ENCODE data around the gene RHOT2. TPM values are rescaled to one million over a fixed set of nuclear protein-coding genes. Genes with fewer than 3 reads are reported as not detected.

The RHOT2 gene
- total and polyA plus RNA-seq, 2 experiments from 2014 or later, result 129 to 163 TPM

- Histone ChIP-seq H3K36me3 (ENCODE audit: insufficient read depth) (no peaks in the 10 kb centered on the region), H3F3A (replicated peaks; ENCODE audit: low read depth) (0 out of 2 replicates have a peak, but pooled peaks cover 6% of the 10 kb centered on the region), H3K27me3 (ENCODE audit: insufficient read depth) (no peaks in the 10 kb centered on the region), H3K4me2 (peak overlapping the region; percentile 26; the same call in 1 of the 2 replicates), H3K79me2 (replicated peaks; ENCODE audit: insufficient read depth) (peaks cover 14% of the 10 kb centered on the region), H4K20me1 (replicated peaks; ENCODE audit: insufficient read depth) (no peaks in the 10 kb centered on the region; the same call in 1 of the 2 replicates), H3K9me2 (ENCODE audit: insufficient read depth) (no peaks in the 10 kb centered on the region), H2AFZ (no peak overlapping the region), H3K4me1 (ENCODE audit: insufficient read depth) (peaks cover 24% of the 10 kb centered on the region), H3K27ac (ENCODE audit: low read depth) (no peak overlapping the region), H3K4me3 (no peak overlapping the region)
- no peak for TF ChIP-seq REST (IDR thresholded peaks at IDR 0.05; ENCODE audit: unreplicated experiment)
- no peak for TF ChIP-seq STAT1 (IDR thresholded peaks at IDR 0.05; ENCODE audit: unreplicated experiment)
- TF ChIP-seq ZNF114 (CRISPR knock-in tag; IDR thresholded peaks at IDR 0.05), result no peak
- TF ChIP-seq EZH2phosphoT487 (IDR thresholded peaks at IDR 0.05; ENCODE audit: unreplicated experiment), result no peak
- no peak for TF ChIP-seq POLR2AphosphoS5 (IDR thresholded peaks at IDR 0.05; ENCODE audit: low read depth)
- no peak for TF ChIP-seq JUNB (IDR thresholded peaks at IDR 0.05; ENCODE audit: unreplicated experiment)
- no peak for TF ChIP-seq NANOG (IDR thresholded peaks at IDR 0.05; ENCODE audit: borderline replicate concordance)
- TF ChIP-seq CTCF (conservative IDR thresholded peaks at IDR 0.05; ENCODE audit: low read depth in 2 of 2), result no peak
- no peak for TF ChIP-seq CREB1 (CRISPR knock-in tag; IDR thresholded peaks at IDR 0.05; ENCODE audit: low read depth)
- TF ChIP-seq ETS1 (IDR thresholded peaks at IDR 0.05), result no peak
- TF ChIP-seq ZNF331 (CRISPR knock-in tag; IDR thresholded peaks at IDR 0.05; ENCODE audit: low read depth), result no peak
- TF ChIP-seq EZH2 (IDR thresholded peaks at IDR 0.05; ENCODE audit: low read depth, unreplicated experiment), result no peak
- DNase-seq (ENCODE audit: low spot score), result no peak
- H3K4me3 Mint-ChIP-seq, result no peak overlapping the region; the same call in 2 of the 3 replicates
- peaks cover 20% of the 10 kb centered on the region for H3K4me1 Mint-ChIP-seq
- H3K27me3 Mint-ChIP-seq (ENCODE audit: insufficient read depth, low read depth, poor library complexity), result peaks cover 12% of the 10 kb centered on the region
- no peak overlapping the region; the same call in 1 of the 2 replicates for H3K27ac Mint-ChIP-seq
- H3K9me3 Mint-ChIP-seq, result peaks cover 4% of the 10 kb centered on the region; the same call in 2 of the 3 replicates
- ATAC-seq, result no peak
- no peaks in the 10 kb centered on the region for H3K36me3 Mint-ChIP-seq (ENCODE audit: low read depth)
Observed at GRCh38 chr16:638836-639235, 29.1 kb upstream of the RHOT2 start.
